Endothelial cell (in vitro differentiated cells): ENCODE results near the gene ANKMY2. TPM values are rescaled to one million over a fixed set of nuclear protein-coding genes. Genes with fewer than 3 reads are reported as not detected.
A peak's percentile ranks its signal among the peaks of the same experiment; 100 is the strongest.

Experiments used
- DNase-seq: peaks from one replicate; pipeline ENCODE4 v3.0.0; 2021; ENCODE audit warnings: low spot score
- H3K27ac Mint-ChIP-seq: one replicate; pipeline ENCODE4 v1.8.0; 2021; ENCODE audit warnings: mixed read lengths, inconsistent platforms; ENCODE audit not compliant: unreplicated experiment
- H3K27me3 Mint-ChIP-seq: one replicate; pipeline ENCODE4 v1.8.0; 2021; ENCODE audit warnings: mild to moderate bottlenecking, moderate library complexity, mixed read lengths, inconsistent platforms; ENCODE audit not compliant: unreplicated experiment
- H3K36me3 Mint-ChIP-seq: one replicate; pipeline ENCODE4 v1.8.0; 2021; ENCODE audit warnings: mild to moderate bottlenecking, low read depth, mixed read lengths, inconsistent platforms; ENCODE audit not compliant: unreplicated experiment
- H3K4me1 Mint-ChIP-seq: one replicate; pipeline ENCODE4 v1.8.0; 2021; ENCODE audit warnings: mild to moderate bottlenecking, mixed read lengths, inconsistent platforms; ENCODE audit not compliant: unreplicated experiment
- H3K4me3 Mint-ChIP-seq: one replicate; pipeline ENCODE4 v1.8.0; 2021; ENCODE audit warnings: mild to moderate bottlenecking, mixed read lengths, inconsistent platforms; ENCODE audit not compliant: unreplicated experiment
- H3K9me3 Mint-ChIP-seq: one replicate; pipeline ENCODE4 v1.8.0; 2021; ENCODE audit warnings: mixed read lengths, inconsistent platforms; ENCODE audit not compliant: unreplicated experiment
- CTCF ChIP-seq: fragments of 200-600 bp; sonication (generic); IDR thresholded peaks from one replicate; pipeline ENCODE4 v1.5.0; 2021; ENCODE audit warnings: antibody characterized with exemption; ENCODE audit not compliant: unreplicated experiment
- long read RNA-seq: library from polyadenylated mRNA; unstranded; transcript quantifications from one replicate; pipeline ENCODE4 v2.0.0, GENCODE V29; 2020; ENCODE audit not compliant: unreplicated experiment
- total RNA-seq: library from RNA; stranded (reverse); fragmentation: NEBNext Ultra II Directional; extraction: Animal tissue kit (Norgen Biotek cat#: 25700); gene quantifications from one replicate; pipeline ENCODE4 v1.2.1, GENCODE V29; 2021; ENCODE audit not compliant: unreplicated experiment

Gene ANKMY2
- 20.5 TPM for total RNA-seq
- long read RNA-seq, transcript ANKMY2-201 (10 exons, 2,555 nt) = major isoform, 11 of 13 reads
- long read RNA-seq, partial matches to known transcripts = 0 of 13 reads
- long read RNA-seq, other reads (novel, unspliced or antisense) = 2 of 13 reads

DNA sequence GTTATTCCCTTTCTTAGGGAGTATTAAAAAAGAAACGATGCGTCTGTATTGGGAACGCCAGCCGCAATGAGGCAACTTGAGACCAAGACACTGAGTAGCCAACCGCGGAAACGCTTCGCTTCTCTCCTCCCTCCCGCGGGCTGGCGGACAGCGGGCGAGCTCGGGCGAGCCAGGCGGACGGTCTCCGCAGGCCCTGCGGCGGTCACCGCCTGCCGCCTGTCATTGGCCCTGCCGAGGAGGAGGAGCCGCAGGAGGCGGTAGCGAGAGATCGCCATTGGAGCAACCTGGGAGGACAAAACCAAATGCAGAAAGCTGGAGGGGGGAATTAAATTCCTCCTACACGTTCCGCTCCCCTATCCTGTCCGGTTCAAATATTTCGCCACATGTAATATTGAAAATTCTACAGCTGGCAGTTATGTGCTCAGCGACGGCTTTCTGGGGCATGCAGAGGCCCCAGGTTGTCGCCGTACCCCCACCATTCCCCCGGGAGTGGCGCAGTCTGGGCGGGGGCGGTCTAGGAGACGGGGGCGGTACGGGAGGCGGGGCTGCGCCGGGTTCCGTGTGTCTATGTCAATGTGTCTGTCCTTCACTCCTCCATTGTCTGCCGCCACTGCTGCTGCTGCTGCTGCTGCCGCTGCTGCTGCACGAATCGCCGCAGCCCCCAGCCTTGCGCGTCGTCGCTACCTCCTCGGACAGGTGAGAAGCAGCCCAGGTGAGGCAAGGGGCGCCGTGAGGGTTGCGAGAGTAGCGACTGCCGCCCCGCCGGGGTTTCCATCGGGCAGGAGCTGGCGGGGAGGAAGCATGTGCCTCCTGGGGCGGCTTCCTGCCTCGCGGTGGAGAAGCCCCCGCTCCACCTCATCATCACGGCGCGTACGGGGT lies at the start of gene ANKMY2, which contains the start of gene BZW2:
Gene ANKMY2 (minus strand): TSS at position 162 of the 879 bp plus-strand sequence. CDS start 181 bp downstream, outside the sequence.
Gene BZW2 (plus strand): TSS at position 589 of the 879 bp plus-strand sequence. CDS start 19,263 bp downstream, outside the sequence.
- H3K27ac Mint-ChIP-seq = peak within 1 kb of the TSS; percentile 98
- DNase-seq = peak; percentile 92
- no peak for TF ChIP-seq CTCF
- H3K4me3 Mint-ChIP-seq = peak within 1 kb of the TSS; percentile 99
- no peaks in the 10 kb centered on the region for H3K9me3 Mint-ChIP-seq
- peaks cover 63% of the 10 kb centered on the region for H3K4me1 Mint-ChIP-seq
- H3K36me3 Mint-ChIP-seq = peaks cover 16% of the 10 kb centered on the region
- peaks cover 18% of the 10 kb centered on the region for H3K27me3 Mint-ChIP-seq

- Mint-ChIP-seq H3K4me3 (no peak overlapping the region), H3K27me3 (peaks cover 1% of the 10 kb centered on the region), H3K36me3 (peaks cover 30% of the 10 kb centered on the region), H3K9me3 (no peaks in the 10 kb centered on the region), H3K27ac (no peak overlapping the region), H3K4me1 (peaks cover 3% of the 10 kb centered on the region)
- DNase-seq = no peak
- no peak for TF ChIP-seq CTCF
Measured at GRCh38 chr7:16694806-16695205, 49.3 kb upstream of the ANKMY2 start.

GRCh38 chr7:16693601-16694318 lies 48.2 kb upstream of the ANKMY2 start:
- Mint-ChIP-seq H3K27me3 (no peaks in the 10 kb centered on the region), H3K4me1 (peaks cover 3% of the 10 kb centered on the region), H3K27ac (no peak overlapping the region), H3K9me3 (no peaks in the 10 kb centered on the region), H3K4me3 (no peak overlapping the region), H3K36me3 (peaks cover 28% of the 10 kb centered on the region)
- DNase-seq = no peak
- no peak for TF ChIP-seq CTCF

DNA sequence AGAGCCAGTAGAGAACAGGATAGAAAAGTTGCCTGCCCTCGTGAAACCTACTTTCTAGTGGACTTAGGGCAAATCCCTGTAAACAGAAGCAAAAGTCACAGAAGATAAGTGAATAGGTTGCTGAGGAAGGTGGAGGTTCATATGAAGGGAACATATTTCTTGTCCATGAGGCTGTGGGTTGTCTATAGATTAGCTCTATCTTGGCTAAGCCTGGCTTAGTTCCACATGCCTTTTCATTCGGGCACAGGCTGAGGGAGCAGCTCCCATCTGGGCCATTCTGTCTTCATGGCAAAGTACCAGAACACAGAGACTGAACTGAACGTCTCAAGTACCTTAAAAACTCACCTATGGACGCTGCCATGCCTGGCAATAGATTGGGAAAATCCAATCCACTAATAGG lies 45.7 kb upstream of the ANKMY2 start:
- Mint-ChIP-seq H3K9me3 (no peaks in the 10 kb centered on the region), H3K4me1 (peaks cover 3% of the 10 kb centered on the region), H3K27me3 (no peaks in the 10 kb centered on the region), H3K36me3 (peaks cover 15% of the 10 kb centered on the region), H3K4me3 (no peak overlapping the region), H3K27ac (no peak overlapping the region)
- no peak for TF ChIP-seq CTCF
- DNase-seq = no peak
